ENCODE results near the gene OXSR1.

Gene OXSR1

DNA sequence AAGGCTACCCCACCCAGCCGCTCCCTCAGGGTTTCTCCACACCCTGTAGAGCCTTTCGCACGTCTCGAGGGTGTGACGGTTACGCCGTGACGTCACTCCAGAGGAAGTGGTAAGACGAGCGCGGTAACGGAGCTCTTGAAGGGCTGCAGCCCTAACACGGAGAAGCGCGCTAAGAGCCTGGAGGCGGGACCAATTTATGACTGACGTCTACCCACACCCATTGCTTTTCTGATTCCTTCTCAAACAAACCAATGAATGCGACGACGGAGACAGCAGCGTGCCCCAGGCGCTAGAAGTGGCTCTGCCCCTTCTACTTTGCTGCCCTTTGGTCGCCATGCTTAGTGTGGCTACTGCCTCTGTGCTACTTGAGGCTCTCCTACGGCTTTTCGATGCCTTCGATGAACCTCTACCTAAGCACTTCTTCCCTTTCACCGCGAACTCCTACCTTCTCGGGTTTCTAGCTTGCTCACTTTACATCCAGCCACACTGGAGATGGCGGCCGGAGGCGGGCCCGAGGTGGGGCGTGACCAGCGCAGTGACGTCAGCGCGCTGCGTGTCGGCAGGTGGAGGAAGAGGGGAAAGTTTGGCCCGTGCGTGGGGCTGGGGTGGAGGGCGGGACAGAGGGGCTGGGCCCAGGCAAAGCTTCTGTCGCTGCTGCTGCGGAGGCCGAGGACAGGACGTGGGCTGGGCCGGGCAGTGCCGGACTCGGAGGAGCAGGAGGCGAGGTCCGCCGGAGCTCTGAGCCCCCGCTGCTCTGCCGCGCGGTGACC lies at the start of gene OXSR1:
OXSR1 (plus strand) TSS at position 586 of the 770 bp plus-strand sequence. CDS start 340 bp downstream, outside the sequence.
- DNase-seq: peak; percentile 100

DNA sequence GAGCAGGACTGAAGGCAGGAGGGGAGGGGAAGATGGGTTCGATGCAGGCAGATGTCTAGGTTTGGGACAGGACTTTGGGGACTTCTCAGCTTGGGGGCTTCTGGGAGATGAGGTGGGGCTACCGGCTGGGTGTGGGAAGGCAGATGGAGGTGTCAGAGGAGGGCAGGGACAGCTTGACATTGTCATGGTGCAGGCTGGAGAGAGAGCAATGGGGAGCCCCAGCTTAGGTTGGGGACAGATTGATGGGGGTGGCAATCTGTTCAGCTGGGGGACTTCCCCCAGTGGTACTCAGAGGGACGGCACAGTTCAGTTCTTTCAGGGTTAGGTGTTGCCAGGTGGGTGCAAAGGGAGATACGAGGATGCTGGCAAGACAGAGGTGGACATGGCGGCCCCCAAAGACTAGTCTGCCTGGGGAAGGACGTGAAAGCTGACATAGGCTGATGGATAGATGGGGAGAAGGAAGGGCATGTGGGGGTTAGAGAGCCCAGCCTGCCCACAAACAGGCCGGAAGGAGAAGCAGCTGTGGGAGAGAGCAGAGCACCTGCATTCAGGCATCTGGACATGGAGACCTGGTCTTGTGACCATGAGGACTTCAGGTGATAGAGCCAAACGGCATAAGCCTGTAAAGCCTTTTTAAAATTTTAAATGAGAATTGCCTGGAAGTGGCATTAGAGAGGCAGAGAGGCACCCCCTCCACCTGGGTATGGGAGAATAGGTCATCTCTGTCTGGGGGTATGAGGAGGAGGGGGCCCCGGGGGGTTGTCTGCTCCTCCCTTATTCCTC lies 49.5 kb upstream of the OXSR1 start:
- no peak for DNase-seq

DNA sequence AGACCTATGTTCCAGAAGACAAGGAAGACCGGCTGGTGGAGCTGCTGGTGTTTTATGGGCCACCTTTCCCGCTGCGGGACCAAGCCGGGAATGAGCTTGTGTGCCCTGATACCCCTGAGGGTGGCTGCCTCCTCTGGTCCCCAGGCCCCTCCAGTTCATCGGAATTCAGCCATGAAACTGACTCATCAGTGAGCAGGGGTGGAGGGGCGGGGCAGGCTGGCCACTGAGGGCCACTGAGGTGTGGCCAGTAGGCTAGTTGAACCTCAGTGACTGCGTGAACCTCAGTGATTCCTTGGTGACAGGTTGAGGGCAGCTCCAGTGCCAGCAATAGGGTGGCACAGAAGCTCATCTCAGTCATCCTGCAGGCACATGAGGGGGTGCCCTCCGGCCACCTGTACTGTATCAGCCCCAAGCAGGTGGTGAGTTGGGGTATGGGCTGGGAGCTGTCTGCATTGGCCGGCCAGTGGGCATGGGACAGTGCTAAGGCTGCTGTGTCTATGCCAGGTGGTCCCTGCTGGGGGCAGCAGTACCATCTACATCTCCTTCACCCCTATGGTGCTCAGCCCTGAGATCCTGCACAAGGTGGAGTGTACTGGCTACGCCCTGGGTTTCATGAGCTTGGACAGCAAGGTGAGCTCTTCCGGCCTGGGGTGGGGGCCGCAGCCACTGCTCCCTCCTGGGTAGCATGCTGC lies 48.7 kb upstream of the OXSR1 start:
- DNase-seq: no peak

GRCh38 chr3:38117163-38117716 lies 48.1 kb upstream of the OXSR1 start:
- DNase-seq: no peak

DNA sequence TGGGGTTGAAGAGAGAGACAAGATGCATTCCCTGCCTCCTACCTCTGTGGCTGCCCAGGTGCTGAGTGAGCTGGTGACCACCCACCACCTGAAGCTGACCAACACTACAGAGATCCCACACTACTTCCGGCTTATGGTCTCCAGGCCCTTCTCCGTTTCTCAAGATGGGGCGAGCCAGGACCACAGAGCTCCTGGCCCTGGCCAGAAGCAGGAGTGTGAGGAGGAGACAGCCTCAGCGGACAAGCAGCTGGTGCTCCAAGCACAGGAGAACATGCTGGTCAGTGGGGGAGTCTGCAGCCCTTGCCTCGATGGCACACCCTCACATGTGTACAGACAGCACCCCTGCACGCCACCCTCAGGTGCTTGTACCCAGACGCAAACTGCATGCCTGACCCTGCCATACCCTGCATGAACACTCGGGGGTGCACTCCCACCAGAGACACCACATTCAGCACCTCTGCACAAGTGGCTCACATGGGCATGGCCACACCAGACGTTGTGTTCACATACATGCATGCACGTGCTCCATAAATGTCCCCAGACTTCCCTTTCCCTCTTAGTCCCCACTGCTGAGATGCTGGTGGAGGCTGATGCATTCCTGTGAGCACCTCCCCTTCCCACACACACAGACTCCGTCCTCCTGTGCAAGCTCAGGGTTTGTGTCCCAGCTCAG lies 47.5 kb upstream of the OXSR1 start:
- peak; percentile 85 for DNase-seq

DNA sequence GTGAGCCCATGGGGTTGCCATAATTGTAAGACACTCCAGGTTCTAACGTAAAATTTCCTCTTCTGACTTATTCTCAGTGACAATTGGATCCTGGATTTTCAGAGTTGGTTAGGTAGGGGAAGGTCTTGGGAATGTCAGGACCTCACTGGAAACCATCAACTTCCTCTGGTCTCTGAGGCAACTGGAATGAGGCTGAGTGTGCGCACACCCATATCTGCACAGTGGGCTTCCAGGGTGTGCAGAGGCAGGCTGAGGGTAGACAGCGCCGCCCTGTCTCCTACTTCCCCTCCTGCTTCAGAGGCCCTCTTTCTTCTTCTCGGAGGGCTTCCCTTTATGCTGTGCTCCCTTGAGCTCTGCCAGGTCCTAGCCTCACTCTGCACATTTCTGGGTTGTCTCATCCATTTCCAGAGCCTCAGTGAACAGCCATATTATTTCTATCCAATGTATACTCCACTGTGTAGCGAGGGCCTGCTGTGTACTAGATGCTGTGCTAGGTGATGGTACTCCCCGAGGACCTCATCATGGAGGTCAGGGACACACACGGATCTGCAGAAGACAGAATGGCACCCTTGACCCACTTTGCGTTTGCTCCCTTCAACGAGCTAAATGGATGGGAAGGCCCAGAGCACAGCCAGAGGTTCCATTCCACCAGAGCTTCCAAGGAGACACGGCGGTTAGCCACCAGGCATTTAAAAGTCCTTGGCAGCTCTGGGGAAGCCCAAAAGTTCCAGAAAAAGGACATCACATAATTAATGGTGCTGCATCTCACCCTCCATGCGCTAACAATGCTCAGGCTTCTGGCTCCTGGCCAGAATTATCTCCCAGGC lies 46.7 kb upstream of the OXSR1 start:
- no peak for DNase-seq

DNA sequence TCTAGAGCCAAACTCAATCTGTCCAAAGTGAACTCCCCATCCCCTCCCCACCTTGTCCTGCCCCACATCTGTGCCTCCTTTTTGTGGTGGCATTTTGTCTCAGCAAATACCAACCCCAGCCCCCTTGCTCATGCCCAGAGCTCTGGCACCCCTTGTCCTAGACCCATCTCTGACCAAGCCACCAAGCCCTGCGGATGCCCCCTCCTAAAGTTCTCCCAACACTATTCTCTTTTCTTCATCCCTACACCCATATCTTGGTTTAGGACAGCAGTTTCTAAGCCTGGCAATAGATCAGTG lies 46.1 kb upstream of the OXSR1 start:
- no peak for DNase-seq

DNA sequence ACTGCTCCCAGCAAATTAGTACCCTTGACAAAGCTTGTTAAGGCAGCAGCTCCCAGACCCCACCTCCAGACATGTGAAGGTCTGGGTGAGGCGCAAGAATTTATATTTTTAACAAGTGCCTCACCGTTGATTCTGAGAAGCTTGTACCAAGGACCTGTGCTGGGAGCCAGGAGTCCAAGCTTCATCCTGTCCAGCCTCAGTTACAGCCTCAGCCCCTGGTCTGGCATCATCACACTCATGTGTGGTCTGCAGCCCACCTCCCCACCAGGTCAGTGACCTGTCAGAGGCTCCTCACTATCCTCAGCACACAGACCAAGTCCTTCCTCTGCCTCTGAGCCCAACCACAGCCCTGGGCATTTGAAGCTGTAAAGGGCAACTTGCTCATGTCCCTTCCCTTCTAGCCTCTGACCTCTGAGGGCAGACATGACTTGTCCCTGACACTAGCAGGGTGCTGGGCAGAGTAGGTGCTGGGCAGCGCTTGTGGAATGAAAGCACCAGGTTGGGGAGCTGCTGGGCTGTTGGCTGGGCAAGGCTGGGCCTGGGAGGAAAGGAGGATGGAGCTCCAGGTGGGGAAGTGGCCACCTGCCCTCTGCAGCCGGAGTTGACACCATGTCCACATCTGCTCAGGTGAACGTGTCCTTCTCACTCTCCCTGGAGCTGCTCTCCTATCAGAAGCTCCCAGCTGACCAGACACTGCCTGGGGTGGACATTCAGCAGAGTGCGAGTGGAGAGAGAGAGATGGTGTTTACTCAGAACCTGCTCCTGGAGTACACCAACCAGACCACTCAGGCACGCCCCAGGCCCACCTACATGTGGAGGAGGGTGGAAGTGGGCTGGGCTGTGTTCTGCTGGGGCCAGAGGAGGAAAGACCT lies 45.3 kb upstream of the OXSR1 start:
- no peak for DNase-seq

DNA sequence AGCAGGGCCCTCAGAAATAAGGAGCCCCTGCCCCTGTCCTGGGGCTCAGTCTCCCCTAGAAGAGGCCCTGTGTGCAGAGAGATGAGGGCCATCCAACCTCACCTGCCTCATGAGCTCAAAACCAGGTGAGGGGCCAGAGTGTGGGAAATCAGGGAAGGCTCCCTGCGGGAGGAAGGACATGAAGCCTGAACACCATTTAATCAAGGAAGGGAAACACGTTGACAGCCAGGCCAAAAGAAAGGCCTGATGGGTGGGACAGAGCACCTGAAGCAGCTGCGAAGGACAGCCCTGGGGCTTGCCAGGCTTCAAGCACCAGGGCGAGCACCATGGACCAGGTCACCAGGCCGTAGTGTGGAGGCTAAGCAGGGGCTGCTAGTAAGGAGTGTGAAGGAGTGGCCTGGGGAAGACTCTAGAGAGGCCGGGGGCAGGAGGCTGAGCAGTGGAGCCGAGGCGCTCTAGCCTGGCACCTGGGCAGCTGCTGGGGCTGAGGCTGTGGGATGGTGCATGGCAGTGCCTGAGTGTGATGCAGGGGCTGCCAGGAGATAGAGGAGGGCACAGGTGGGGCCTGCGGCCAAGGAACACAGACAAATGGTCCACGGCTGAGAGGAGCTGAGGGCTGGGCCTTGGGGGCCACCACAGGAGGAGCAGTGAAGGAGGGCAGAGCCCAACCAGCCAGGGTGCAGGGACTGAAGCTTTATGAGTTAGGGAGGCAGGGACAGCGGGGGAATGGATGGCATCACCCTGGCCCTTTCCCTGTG lies 44.5 kb upstream of the OXSR1 start:
- no peak for DNase-seq

DNA sequence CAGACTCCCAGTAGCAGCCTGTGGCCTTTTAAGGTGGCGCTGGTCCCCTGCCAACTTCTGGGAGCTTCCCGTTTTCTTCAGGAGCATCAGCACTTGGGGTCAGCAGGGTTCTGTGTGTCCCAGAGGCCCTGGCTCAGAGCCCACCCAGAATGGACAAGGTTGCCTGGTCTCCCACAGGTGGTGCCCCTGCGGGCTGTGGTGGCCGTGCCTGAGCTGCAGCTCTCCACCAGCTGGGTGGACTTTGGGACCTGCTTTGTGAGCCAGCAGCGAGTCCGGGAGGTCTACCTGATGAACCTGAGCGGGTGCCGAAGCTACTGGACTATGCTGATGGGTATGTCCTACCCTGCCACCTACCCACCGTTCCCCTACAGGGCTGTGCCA lies 43.9 kb upstream of the OXSR1 start:
- no peak for DNase-seq

GRCh38 chr3:38121832-38122461 lies 43.4 kb upstream of the OXSR1 start:
- no peak for DNase-seq

DNA sequence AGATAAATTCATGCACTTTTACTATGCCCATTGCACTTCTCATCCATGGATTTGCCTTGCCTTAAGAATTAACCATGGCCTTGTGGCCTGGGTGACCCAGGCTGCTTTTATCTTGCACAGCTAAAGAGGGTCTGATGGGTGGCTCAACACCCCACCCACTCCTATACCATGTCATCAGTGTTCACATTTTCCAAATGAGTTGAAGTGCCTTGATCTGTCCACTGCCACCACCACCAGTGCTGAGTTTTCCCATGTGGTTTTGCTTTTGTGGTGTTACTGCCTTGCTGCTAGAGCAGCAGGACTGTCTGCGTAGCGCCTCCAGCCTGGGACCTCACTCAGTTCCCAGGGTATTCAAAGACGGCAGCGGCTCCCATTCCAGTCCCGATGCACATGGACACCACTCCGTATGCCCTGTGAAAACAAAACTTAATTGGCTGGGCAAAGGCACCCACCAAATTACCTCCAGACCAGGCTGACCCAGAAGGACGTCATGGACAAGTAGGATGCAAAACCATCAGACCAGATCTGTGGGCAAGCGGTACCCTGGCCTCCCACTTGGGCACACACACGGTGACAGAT lies 42.5 kb upstream of the OXSR1 start:
- no peak for DNase-seq

- DNase-seq: no peak
Observed at GRCh38 chr3:38124324-38125122, 40.8 kb upstream of the OXSR1 start.

GRCh38 chr3:38125305-38126120 lies 39.8 kb upstream of the OXSR1 start:
- DNase-seq: no peak

DNA sequence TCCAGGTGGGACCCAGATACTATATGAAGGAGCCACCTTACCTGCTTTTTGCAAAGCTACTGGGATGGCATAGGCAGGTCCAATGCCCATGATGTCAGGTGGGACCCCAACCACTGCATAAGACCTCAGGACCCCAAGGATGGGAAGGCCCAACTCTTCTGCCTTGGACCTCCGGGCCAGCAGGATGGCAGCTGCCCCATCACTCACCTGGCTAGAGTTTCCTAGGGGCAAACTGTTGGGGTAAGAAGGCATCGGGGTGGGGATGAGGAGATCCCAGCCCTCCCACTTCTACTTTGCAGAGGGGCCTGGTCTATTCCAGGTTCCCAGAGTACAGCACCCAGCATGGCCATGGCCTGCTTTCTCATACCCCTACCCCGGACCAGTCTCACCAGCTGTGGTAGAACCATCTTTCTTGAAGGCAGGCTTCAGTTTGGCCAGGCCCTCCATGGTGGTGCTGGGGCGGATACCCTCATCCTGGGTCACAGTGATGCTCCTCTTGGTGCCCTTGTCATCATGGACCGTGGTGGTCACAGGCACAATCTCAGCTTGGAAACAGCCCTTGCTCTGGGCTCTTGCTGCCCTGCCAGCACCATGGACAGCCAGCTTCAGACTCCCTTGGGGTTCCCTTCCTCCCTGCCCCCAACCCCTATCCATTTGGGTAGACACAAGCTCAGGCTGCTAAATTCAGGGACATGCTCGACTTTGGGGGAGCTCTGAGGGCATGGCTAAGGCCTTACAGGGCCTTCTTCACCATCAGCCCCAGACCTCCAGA lies 39.0 kb upstream of the OXSR1 start:
- DNase-seq: no peak

DNA sequence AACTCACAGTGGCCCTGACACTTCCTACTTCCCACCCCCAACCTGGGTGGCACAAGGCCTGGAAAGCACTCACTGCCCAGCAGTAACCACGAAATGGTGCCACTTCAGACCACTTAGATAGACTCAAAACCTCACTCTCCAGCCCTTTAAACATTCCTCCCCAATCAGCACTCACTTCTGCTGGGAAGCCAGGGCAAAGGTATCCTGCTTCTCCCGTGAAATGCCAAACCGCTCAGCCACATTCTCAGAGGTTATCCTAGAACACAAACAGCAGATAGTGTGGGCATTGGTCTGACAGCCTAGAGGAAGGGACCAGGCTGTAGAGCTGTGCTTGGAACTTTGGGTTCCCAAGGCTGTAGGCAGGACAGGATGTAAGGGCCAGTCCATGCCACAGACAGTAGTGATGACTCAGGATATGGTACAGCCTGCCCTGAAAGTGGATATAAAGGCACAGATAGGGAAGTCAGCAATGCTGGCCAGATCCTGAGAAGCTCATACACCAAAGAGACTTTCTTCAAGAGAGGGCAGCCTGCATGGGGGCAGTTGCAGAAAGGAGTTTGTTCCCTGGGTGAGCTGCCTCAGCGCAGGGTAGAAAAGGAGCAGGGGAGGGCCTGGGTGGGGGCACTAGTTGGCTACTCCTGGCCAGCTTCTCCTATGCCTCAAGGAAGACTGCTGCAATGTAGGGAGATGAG lies 37.6 kb upstream of the OXSR1 start:
- DNase-seq: no peak
